Esophagus squamous epithelium (tissue), 4 donors: ENCODE measurements around the gene CIAO2B.

Experiments
- CTCF ChIP-seq, 6 experiments: fragments of 450-650 bp in 4 of 6; fragments of 200-600 bp in 2 of 6; sonication (generic) in 2 of 6; IDR thresholded peaks; one replicate each; pipeline ENCODE4 v1.5.1; 2016 to 2019; ENCODE audit warnings: antibody characterized with exemption in 6 of 6, mild to moderate bottlenecking in 4 of 6, moderate library complexity in 4 of 6
- POLR2A ChIP-seq, 4 donors: fragments of 450-650 bp; IDR thresholded peaks; one replicate each; pipeline ENCODE4 v1.6.1; 2017; ENCODE audit warnings: antibody characterized with exemption in 4 of 4, mild to moderate bottlenecking in 4 of 4, moderate library complexity in 3 of 4

- no peak for TF ChIP-seq CTCF (IDR thresholded peaks at IDR 0.05)
- no peak for TF ChIP-seq POLR2A (IDR thresholded peaks at IDR 0.05)
Measured at GRCh38 chr16:66952430-66953110, 18.4 kb upstream of the CIAO2B start.
